ENCODE results near the gene ADGRD2. TPM values are rescaled to one million over a fixed set of nuclear protein-coding genes. Genes with fewer than 3 reads are reported as not detected.
A peak's percentile ranks its signal among the peaks of the same experiment; 100 is the strongest.

ADGRD2 gene
- total and polyA plus RNA-seq, 2 donors from 2014 or later = not detected

- H3K9me3 ChIP-seq (ENCODE audit: control insufficient read depth in 2 of 3, insufficient read depth in 1 of 3, low read length in 3 of 3) = no peaks in the 10 kb centered on the region
- H3K36me3 ChIP-seq (ENCODE audit: control insufficient read depth in 2 of 3, insufficient read depth in 3 of 3, low read length in 3 of 3) = no peaks in the 10 kb centered on the region
- FAIRE-seq = no peak
- H3K27me3 ChIP-seq (ENCODE audit: control insufficient read depth, insufficient read depth, low read length) = peaks cover 18% of the 10 kb centered on the region
- H3K4me1 ChIP-seq (ENCODE audit: control insufficient read depth in 2 of 3, insufficient read depth in 2 of 3, low read depth in 1 of 3, low read length in 3 of 3) = no peaks in the 10 kb centered on the region
- peak in 1 of 5 donors; percentile 49 for DNase-seq
- H3K9ac ChIP-seq (ENCODE audit: low read length in 3 of 3) = no peak overlapping the region
- intact Hi-C loops (cut with DNase I) = no loop called here
- TF ChIP-seq CTCF (IDR thresholded peaks at IDR 0.05; ENCODE audit: borderline replicate concordance, extremely low read depth, insufficient read depth) = no peak
- H3K4me3 ChIP-seq (ENCODE audit: low read length in 3 of 3) = no peak overlapping the region
- H3K27ac ChIP-seq (ENCODE audit: low read depth in 2 of 2, low read length in 2 of 2) = no peak overlapping the region
These were observed 48.4 kb downstream of the ADGRD2 start for GRCh38 chr9:124498499-124499146.

GRCh38 chr9:124499216-124499615, 49.0 kb downstream of the ADGRD2 start:
- Histone ChIP-seq H3K4me3 (ENCODE audit: low read length in 3 of 3) (no peak overlapping the region), H3K9me3 (ENCODE audit: control insufficient read depth in 2 of 3, insufficient read depth in 1 of 3, low read length in 3 of 3) (no peaks in the 10 kb centered on the region), H3K36me3 (ENCODE audit: control insufficient read depth in 2 of 3, insufficient read depth in 3 of 3, low read length in 3 of 3) (no peaks in the 10 kb centered on the region), H3K27me3 (ENCODE audit: control insufficient read depth, insufficient read depth, low read length) (peaks cover 23% of the 10 kb centered on the region), H3K27ac (ENCODE audit: low read depth in 2 of 2, low read length in 2 of 2) (no peak overlapping the region), H3K9ac (ENCODE audit: low read length in 3 of 3) (no peak overlapping the region), H3K4me1 (ENCODE audit: control insufficient read depth in 2 of 3, insufficient read depth in 2 of 3, low read depth in 1 of 3, low read length in 3 of 3) (no peaks in the 10 kb centered on the region)
- no peak for TF ChIP-seq CTCF (IDR thresholded peaks at IDR 0.05; ENCODE audit: borderline replicate concordance, extremely low read depth, insufficient read depth)
- DNase-seq (no peak), FAIRE-seq (no peak)
- intact Hi-C loops (cut with DNase I) = no loop called here

GRCh38 chr9:124500028-124500795, 50.0 kb downstream of the ADGRD2 start:
- intact Hi-C loops (cut with DNase I) = no loop called here
- Histone ChIP-seq H3K9me3 (ENCODE audit: control insufficient read depth in 2 of 3, insufficient read depth in 1 of 3, low read length in 3 of 3) (no peaks in the 10 kb centered on the region), H3K4me1 (ENCODE audit: control insufficient read depth in 2 of 3, insufficient read depth in 2 of 3, low read depth in 1 of 3, low read length in 3 of 3) (no peaks in the 10 kb centered on the region), H3K27ac (ENCODE audit: low read depth in 2 of 2, low read length in 2 of 2) (no peak overlapping the region), H3K36me3 (ENCODE audit: control insufficient read depth in 2 of 3, insufficient read depth in 3 of 3, low read length in 3 of 3) (no peaks in the 10 kb centered on the region), H3K4me3 (ENCODE audit: low read length in 3 of 3) (no peak overlapping the region), H3K27me3 (ENCODE audit: control insufficient read depth, insufficient read depth, low read length) (peaks cover 25% of the 10 kb centered on the region), H3K9ac (ENCODE audit: low read length in 3 of 3) (no peak overlapping the region)
- TF ChIP-seq CTCF (IDR thresholded peaks at IDR 0.05; ENCODE audit: borderline replicate concordance, extremely low read depth, insufficient read depth) = no peak
- FAIRE-seq (no peak), DNase-seq (peak in 1 of 5 donors; percentile 70)

Measured in kidney (tissue), 14 donors.